UCSD-AML1 (cell line): ENCODE data around the gene OPRPN.

Experiments
- DNase-seq: peaks from one replicate; lab custom pipeline; 2025; ENCODE audit not compliant: unreplicated experiment; lab: John Stamatoyannopoulos, UW

OPRPN gene, protein sequence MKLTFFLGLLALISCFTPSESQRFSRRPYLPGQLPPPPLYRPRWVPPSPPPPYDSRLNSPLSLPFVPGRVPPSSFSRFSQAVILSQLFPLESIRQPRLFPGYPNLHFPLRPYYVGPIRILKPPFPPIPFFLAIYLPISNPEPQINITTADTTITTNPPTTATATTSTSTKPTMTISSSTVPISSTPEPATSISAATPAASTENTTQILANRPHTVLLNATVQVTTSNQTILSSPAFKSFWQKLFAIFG

DNA sequence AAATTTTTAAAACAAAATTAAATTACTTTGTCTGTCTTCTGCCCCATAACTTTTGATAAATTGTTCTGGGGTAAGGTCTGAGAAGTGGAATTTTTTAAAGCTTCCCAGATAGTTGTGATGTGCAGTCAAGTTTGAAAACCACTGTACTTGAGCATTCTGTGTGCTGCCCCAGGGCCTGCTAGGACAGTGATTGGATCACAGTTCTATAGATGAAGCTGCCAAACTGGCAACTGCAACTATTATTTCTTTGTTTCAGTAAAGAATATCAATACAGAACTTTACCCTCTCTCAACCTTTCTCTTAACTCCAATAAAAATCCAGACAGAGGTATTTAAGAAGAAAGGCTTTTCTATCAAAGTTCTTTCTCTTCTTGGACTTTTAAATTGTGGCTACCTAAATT is at the start of gene OPRPN:
OPRPN (plus strand) TSS at position 361 of the 400 bp plus-strand sequence. CDS start 1,346 bp downstream, outside the sequence.
- DNase-seq: no peak

DNA sequence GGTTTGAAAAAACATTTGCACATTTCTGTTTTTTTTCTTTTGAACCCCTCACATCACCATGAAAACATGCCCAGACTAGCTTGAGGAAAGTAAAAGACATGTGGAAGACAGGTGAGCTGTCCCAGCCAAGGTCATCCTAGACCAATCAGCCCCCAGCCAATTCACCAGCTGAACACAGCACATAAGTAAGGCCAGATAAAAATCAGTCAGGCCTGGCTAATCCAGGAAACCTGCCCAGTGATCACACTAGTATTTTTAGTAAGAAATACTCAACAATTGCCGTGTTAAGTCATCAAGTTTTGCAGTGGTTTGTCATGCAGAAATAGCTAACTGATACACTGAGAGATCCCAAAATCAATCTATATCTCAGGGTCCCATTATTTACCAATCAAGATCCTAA is 41.6 kb upstream of the OPRPN start:
- DNase-seq: no peak

GRCh38 chr4:70359115-70359661 is 38.6 kb upstream of the OPRPN start:
- DNase-seq: no peak

DNA sequence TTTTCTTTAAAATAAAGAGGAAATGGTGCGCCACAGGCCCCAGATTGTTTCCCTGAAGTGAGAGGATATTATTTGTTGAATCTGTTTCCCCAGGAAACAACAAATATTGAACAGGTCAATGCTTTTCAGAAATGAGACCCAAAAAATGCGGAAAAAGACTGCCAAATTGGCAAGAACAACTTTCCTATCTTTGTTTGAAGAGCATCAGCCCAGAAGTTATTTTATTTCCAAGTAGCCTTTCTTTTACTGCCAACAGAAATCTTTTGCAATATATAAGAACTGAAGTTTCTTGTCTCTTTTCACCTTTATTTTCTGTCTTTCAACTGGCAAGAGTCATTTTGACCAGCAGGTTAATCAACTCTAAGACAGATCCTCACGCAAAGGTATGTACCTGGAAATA is 37.3 kb upstream of the OPRPN start, which contains the start of gene SMR3A:
SMR3A (plus strand) TSS at position 301 of the 400 bp plus-strand sequence. CDS start 1,356 bp downstream, outside the sequence.
- no peak for DNase-seq

DNA sequence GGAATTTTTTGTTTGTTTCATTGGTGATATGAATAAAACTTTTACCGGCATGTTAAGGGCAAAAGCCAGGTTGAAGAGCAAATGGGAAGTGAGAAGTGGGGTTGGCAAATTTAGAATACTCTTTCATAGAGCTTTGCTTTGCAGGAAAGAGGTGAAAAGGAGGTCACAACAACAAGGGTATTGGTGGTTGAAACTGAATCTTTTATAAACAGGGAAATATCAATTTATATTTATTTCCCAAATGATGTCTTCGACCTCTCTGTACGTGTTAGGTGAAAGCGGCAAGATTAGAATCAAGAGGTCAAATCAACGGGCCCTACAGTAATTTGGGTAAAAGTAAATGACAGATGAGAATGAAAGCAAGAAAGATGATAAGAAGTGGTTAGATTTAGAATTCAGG is 33.7 kb upstream of the OPRPN start:
- no peak for DNase-seq

GRCh38 chr4:70365479-70365878 is 32.3 kb upstream of the OPRPN start:
- no peak for DNase-seq

DNA sequence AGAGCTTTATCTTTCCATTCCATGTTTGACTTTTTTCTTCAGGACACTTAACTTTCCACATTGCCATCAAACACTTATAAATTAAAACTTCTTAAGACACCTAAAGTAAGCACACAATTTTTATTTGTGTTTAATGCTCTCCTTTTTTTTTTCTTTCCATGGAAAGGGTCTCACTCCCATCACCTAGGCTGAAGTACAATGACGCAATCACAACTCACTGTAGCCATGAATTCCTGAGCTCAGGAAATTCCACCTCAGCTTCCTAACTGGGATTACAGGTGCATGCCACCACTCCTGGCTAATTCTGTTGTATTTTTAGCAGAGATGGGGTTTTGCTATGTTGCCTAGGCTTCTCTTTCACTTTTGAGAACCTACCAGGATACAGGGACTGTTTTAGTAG is 29.9 kb upstream of the OPRPN start:
- DNase-seq: no peak

DNA sequence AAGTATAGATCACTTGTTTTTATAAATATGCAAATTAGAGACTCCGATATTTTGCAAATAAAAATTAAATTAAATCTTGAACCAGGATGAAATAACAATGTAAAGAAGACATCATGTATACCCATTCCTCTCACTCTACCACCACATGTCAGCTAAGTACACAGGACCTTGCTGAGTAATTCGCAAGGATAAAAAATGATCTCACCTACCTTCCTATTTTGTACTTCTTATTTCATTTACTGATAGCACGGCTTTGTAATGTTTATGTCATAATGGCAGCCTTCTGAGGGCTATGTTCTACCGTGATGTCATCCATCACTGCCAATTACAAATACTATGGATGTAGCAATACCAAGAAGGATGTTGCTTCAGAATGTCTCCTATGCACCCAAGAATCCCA is 25.8 kb upstream of the OPRPN start:
- no peak for DNase-seq

DNA sequence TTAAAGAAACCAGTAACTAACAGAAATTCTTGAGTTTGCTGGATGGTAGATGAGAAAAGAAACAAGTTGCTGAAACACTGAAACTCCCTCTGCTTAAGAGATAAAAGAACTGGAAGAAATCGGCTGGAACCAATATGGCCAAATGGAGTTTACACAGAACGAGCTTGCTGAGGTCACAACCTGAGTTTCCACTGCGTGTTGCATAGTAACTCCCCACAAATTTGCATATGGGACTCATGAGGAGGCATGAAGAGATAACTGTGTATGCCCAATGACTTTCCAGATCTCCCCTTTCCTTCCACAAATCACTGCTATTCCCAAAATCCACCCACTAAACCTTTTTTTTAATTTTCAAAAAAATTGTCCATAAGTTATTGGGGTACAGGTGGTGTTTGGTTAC is 25.0 kb upstream of the OPRPN start:
- DNase-seq: no peak

- no peak for DNase-seq
These were observed 17.2 kb upstream of the OPRPN start for GRCh38 chr4:70380578-70380977.

DNA sequence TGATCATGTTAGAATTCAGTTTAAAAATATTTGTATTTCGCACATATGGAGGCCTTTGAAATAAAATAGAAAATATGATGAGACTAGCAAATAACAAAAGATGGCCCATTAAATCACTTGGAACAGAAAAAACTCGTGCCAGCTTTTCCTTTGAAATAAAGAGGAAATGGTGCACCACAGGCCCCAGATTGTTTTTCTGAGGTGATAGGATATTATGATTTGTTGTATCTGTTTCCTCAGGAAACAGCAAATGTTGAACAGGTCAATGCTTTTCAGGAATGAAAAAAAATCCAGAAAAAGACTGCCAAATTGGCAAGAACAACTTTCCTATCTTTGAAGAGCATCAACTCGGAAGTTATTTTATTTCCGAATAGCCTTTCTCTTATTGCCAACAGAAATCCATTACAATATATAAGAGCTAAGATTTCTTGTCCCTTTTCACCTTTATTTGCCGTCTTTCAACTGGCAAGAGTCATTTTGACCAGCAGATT is 15.0 kb upstream of the OPRPN start, which contains the start of gene SMR3B:
SMR3B (plus strand) TSS at position 441 of the 491 bp plus-strand sequence. CDS start 1,380 bp downstream, outside the sequence.
- DNase-seq: no peak

DNA sequence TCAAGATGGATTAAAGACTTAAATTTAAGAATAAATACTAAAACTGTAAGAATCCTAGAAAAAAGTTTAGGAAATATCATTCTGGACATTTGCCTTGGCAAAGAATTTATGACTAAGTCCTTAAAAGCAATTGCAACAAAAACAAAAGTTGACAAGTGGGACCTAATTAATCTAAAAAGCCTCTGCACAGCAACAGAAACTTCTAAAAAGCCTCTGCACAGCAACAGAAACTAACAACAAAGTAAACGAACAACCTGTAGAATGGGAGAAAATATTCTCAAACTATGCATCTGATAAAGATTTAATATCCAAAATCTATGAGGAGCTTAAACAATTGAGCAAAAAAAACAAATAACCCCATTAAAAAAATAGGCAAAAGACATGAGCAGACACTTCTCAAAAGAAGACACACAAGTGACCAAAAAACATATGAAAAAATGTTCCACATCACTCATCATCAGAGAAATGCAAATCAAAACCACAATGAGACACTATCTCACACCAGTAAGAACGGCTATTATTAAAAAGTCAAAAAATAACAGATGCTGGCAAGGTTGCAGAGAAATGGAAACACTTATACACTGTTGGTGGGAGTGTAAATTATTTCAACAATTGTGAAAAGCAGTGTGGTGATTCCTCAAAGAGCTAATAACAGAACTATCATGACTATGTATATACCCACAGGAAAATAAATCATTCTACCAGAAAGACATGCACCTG is 5.5 kb upstream of the OPRPN start:
- no peak for DNase-seq

DNA sequence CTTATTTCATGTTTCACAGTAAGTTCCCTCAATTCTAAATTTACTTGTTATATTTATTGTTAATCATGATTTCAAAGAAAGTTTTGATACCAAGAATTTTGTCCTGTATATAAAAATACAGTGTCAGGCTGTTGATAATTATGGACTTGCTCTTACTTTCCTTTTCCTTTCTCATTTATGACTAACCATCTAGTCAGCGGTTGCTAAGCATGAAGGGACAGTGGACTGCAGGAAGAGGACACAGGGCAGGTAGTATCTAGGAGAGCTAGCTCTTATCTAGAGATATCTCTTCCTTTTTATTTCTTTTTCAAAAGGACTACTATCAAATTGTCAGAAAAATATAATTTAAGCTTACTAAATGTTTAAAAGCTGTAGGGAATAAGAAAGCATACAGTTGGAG is 1.6 kb downstream of the OPRPN start:
- DNase-seq: no peak

- no peak for DNase-seq
These were observed 5.0 kb downstream of the OPRPN start for GRCh38 chr4:70402762-70403161.

DNA sequence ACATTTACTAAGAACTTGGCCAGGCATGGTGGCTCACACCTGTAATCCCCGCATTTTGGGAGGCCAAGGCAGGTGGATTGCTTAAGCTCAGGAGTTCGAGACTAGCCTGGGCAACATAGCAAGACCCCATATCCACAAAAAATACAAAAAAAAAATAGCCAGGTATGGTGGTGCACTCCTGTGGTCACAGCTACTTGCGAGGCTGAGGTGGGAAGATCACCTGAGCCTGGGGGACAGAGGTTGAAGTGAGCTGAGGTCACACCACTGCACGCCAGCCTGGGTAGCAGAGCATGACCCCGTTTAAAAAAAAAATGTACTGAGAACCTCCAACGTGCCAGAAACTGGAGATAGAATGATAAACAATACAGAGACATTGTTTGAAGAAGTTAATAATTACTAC is 8.0 kb downstream of the OPRPN start:
- DNase-seq: no peak

GRCh38 chr4:70425306-70425705 is 27.6 kb downstream of the OPRPN start:
- no peak for DNase-seq

DNA sequence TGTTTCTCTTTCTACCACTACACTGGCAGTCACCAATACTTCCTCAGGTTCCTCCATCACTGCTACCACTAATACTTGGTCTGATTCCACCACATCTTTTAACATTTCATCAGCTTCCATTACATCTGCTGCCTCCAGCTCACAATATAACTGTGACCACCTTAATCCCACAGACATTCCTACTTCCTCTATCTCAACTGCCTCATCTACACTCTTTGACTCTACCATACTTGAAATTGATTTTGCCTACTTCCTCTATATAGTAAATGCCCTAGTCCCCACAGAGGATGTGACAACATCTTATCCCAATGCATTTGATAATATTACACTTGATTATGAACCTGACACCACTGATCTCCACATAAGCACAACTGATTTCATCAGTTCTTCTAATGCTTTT is 29.0 kb downstream of the OPRPN start:
- no peak for DNase-seq

DNA sequence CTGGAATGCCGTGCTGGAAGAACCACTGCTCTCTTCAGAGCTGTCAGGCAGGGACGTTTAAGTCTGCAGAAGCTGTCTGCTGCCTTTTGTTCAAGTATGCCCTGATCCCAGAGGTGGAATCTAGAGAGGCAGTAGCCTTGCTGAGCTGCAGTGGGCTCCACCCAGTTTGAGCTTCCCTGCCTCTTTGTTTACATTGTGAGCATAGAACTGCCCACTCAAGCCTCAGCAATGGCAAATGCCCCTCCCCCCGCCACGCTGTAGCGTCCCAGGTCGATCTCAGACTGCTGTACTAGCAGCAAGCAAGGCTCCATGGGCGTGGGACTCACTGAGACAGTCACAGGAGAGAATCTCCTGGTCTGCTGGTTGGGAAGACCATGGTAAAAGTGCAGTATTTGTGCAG is 39.5 kb downstream of the OPRPN start:
- no peak for DNase-seq

DNA sequence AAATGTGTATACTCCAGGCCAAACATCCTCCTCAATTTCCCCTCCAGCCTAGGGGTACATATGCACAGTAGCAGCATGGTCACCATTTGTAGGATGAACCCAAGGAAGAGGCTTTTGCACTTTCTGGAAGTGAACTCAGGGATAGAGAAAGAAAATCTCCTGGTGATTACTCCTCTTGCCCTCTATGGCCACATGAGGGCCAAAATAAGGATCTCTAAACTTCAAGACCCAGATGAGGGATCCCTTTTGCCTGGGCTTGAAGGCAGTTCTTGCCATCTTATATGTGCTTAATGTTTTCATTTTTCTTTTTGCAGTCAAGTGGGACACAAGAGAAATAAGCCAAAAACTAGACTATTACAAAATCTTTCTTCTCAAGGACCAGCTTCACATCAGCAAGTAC is 44.7 kb downstream of the OPRPN start:
- DNase-seq: no peak

DNA sequence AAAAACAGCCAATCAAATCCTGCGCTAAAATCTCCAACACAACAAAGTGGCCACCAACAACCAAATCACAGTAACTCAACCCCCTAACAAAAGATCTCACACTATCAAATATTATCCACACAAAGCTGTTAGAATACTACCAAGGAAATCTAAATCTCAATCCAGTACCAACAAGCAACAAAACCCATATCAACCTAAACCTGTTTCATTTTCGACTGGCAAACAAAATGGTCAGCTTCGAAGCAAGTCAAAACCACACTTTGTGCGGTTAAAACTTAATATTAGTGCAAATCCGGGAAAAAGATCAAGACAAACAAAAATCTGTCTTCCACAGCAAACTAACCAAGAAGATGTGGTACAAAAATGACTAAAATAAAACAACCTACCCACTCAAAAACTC is 45.6 kb downstream of the OPRPN start:
- no peak for DNase-seq

- DNase-seq: no peak
These were observed 51.5 kb downstream of the OPRPN start for GRCh38 chr4:70449220-70449619.

DNA sequence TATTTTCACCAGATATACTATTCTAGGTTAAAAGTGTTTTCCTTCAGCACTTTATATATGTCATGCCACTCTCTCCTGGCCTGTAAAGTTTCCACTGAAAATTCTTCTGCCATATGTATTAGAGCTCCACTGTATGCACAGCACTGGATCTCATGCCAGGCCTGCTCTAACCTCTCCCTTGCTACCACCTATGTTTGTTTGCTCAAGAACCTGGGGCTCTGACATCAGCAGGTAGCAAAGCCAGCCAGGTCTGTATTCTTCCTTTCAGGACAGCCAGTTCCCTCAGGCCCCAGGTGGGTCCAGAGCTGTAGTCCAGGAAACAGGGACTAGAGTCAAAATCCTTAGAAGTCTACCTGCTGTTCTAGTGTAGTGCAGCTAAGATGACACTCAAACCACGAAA is 55.2 kb downstream of the OPRPN start:
- DNase-seq: no peak
